Measurements from ENCODE around the gene S100A9. TPM values are rescaled to one million over a fixed set of nuclear protein-coding genes. Genes with fewer than 3 reads are reported as not detected.

Gene S100A9
- total and polyA plus RNA-seq, 4 donors: 35.0 to 603 (median 158) TPM

GRCh38 chr1:153372571-153372970 is 14.9 kb downstream of the S100A9 start (continued):
- no peak for TF ChIP-seq GABPA (IDR thresholded peaks at IDR 0.05 in 1 of 2, conservative IDR thresholded peaks at IDR 0.05 in 1 of 2)

- DNase-seq (ENCODE audit: low spot score): no peak
- Histone ChIP-seq H3K9me3 (ENCODE audit: control insufficient read depth in 4 of 4, low read length in 3 of 4) (no peaks in the 10 kb centered on the region), H3K27ac (ENCODE audit: low read depth in 1 of 2, low read length in 2 of 2) (peak overlapping the region in 1 of 2 donors; percentile 50), H3K4me1 (ENCODE audit: control insufficient read depth in 4 of 4, insufficient read depth in 4 of 4, low read length in 3 of 4) (no peaks in the 10 kb centered on the region), H3K27me3 (ENCODE audit: control insufficient read depth in 4 of 4, insufficient read depth in 4 of 4, low read length in 3 of 4) (peaks cover 0 to 3% (median 1%) of the 10 kb centered on the region in 4 donors), H3K9ac (ENCODE audit: low read depth in 1 of 2, low read length in 2 of 2) (no peak overlapping the region), H3K36me3 (ENCODE audit: control insufficient read depth in 4 of 4, insufficient read depth in 3 of 4, low read depth in 1 of 4, low read length in 3 of 4) (no peaks in the 10 kb centered on the region), H3K4me3 (ENCODE audit: low read depth in 1 of 3, low read length in 3 of 3) (no peak overlapping the region)
- no peak for TF ChIP-seq NR2F2 (IDR thresholded peaks at IDR 0.05)
- TF ChIP-seq GABPA (IDR thresholded peaks at IDR 0.05 in 1 of 2, conservative IDR thresholded peaks at IDR 0.05 in 1 of 2): no peak
- TF ChIP-seq FOXA2 (IDR thresholded peaks at IDR 0.05): no peak
- no peak for TF ChIP-seq YY1 (IDR thresholded peaks at IDR 0.05)
- no peak for TF ChIP-seq ATF3 (IDR thresholded peaks at IDR 0.05)
- no peak for TF ChIP-seq FOXA1 (IDR thresholded peaks at IDR 0.05)
- no peak for TF ChIP-seq RAD21 (IDR thresholded peaks at IDR 0.05)
- TF ChIP-seq ZBTB33 (IDR thresholded peaks at IDR 0.05): no peak
- TF ChIP-seq JUND (IDR thresholded peaks at IDR 0.05): no peak
- TF ChIP-seq REST (IDR thresholded peaks at IDR 0.05): no peak
- no peak for TF ChIP-seq RXRA (IDR thresholded peaks at IDR 0.05)
- TF ChIP-seq MAX (IDR thresholded peaks at IDR 0.05): no peak
- 60% methylated on average over 2 of the region's 2 CpGs for WGBS
Measured at GRCh38 chr1:153374071-153374470, 16.4 kb downstream of the S100A9 start.

- no peaks in the 10 kb centered on the region for H3K4me1 ChIP-seq (ENCODE audit: control insufficient read depth in 4 of 4, insufficient read depth in 4 of 4, low read length in 3 of 4)
- H3K27ac ChIP-seq (ENCODE audit: low read depth in 1 of 2, low read length in 2 of 2): peak within 1 kb of the TSS in 1 of 2 donors; percentile 50
- 81% methylated on average over 1 of the region's 1 CpG for whole genome bisulfite sequencing
- peaks cover 0 to 4% (median 1%) of the 10 kb centered on the region in 4 donors for H3K27me3 ChIP-seq (ENCODE audit: control insufficient read depth in 4 of 4, insufficient read depth in 4 of 4, low read length in 3 of 4)
- no peak within 1 kb of the TSS for H3K4me3 ChIP-seq (ENCODE audit: low read depth in 1 of 3, low read length in 3 of 3)
- DNase-seq (ENCODE audit: low spot score): no peak
- no peak within 1 kb of the TSS for H3K9ac ChIP-seq (ENCODE audit: low read depth in 1 of 2, low read length in 2 of 2)
- H3K9me3 ChIP-seq (ENCODE audit: control insufficient read depth in 4 of 4, low read length in 3 of 4): peaks cover 0 to 2% (median under 1%) of the 10 kb centered on the region in 4 donors
- no peak for TF ChIP-seq MAX (IDR thresholded peaks at IDR 0.05)
- no peak for TF ChIP-seq SP1 (IDR thresholded peaks at IDR 0.05)
- no peak for TF ChIP-seq ZBTB33 (IDR thresholded peaks at IDR 0.05)
- no peak for TF ChIP-seq RAD21 (IDR thresholded peaks at IDR 0.05)
- TF ChIP-seq RXRA (IDR thresholded peaks at IDR 0.05): no peak
- no peak for TF ChIP-seq JUND (IDR thresholded peaks at IDR 0.05)
- no peak for TF ChIP-seq NR2F2 (IDR thresholded peaks at IDR 0.05)
- TF ChIP-seq YY1 (IDR thresholded peaks at IDR 0.05): no peak
- no peak for TF ChIP-seq FOXA1 (IDR thresholded peaks at IDR 0.05)
- TF ChIP-seq ATF3 (IDR thresholded peaks at IDR 0.05): no peak
- TF ChIP-seq TAF1 (conservative IDR thresholded peaks at IDR 0.05): no peak
- H3K36me3 ChIP-seq (ENCODE audit: control insufficient read depth in 4 of 4, insufficient read depth in 3 of 4, low read depth in 1 of 4, low read length in 3 of 4): no peaks in the 10 kb centered on the region
Measured at GRCh38 chr1:153375511-153375910, 17.9 kb downstream of the S100A9 start, which contains the start of gene S100A12. Gene S100A12 (minus strand): TSS chr1:153375621. CDS start chr1:153374592, 1,029 bp downstream.
